Naive thymus-derived CD8-positive, alpha-beta T cell (primary cell): ENCODE data around the gene SYTL1. TPM values are rescaled to one million over a fixed set of nuclear protein-coding genes. Genes with fewer than 3 reads are reported as not detected.

Experiments used
- ATAC-seq, 2 donors: fragments of 150-1000 bp; cut with Tn5 transposase in 1 of 2; sonication (Bioruptor Pico), chemical (Tn5 transposase) in 1 of 2; 1 replicate in 1 of 2; 2 replicates in 1 of 2; pipeline ENCODE4 v1.10.0; 2021; ENCODE audit warnings: mild to moderate bottlenecking in 2 of 2, moderate library complexity in 2 of 2
- POLR2A ChIA-PET: fragments of 350-600 bp; sonication (Branson Sonifier 250); formaldehyde crosslinking; loops from one replicate; lab custom pipeline; 2021; ENCODE audit warnings: antibody characterized with exemption; lab: Charles Lee
- DNase-seq, 10 donors: peaks; one replicate each; pipeline versions ENCODE4 v3.0.0 to v3.0.0-alpha.2; 2020 to 2022
- H3K27ac Mint-ChIP-seq, 10 donors: one replicate each; pipeline ENCODE4 v1.8.0; 2020 to 2022; ENCODE audit warnings: mild to moderate bottlenecking in 10 of 10, mixed read lengths in 10 of 10, moderate library complexity in 4 of 10, inconsistent platforms in 1 of 10
- H3K27me3 Mint-ChIP-seq, 5 donors: one replicate each; pipeline ENCODE4 v1.8.0; 2021 to 2022; ENCODE audit warnings: mixed read lengths in 5 of 5
- H3K36me3 Mint-ChIP-seq, 3 donors: one replicate each; pipeline ENCODE4 v1.8.0; 2020 to 2022; ENCODE audit warnings: mixed read lengths in 3 of 3, mild to moderate bottlenecking in 2 of 3, inconsistent platforms in 1 of 3
- H3K4me1 Mint-ChIP-seq, 4 donors: one replicate each; pipeline ENCODE4 v1.8.0; 2021 to 2022; ENCODE audit warnings: mixed read lengths in 4 of 4
- H3K4me3 Mint-ChIP-seq, 10 donors: one replicate each; pipeline ENCODE4 v1.8.0; 2020 to 2022; ENCODE audit warnings: mild to moderate bottlenecking in 10 of 10, mixed read lengths in 10 of 10, moderate library complexity in 6 of 10, inconsistent platforms in 1 of 10
- H3K9me3 Mint-ChIP-seq, 9 donors: one replicate each; pipeline ENCODE4 v1.8.0; 2020 to 2022; ENCODE audit warnings: mixed read lengths in 9 of 9, mild to moderate bottlenecking in 3 of 9, inconsistent platforms in 1 of 9, moderate library complexity in 1 of 9
- polyA plus RNA-seq, 3 donors: library from polyadenylated mRNA; unstranded; fragments of 300-500 nt; fragmentation: Illumina TruSeq; gene quantifications; one replicate each; pipeline ENCODE4 v1.2.3, GENCODE V29; 2021
- total RNA-seq, 8 experiments: library from RNA in 2 of 8; stranded (reverse) in 2 of 8; gene quantifications; one replicate each; pipeline ENCODE4 v1.2.3 and lab custom pipeline; 2021 to 2026

SYTL1 gene
- total and polyA plus RNA-seq, 5 experiments from 2014 or later, result 74.4 to 135 (median 92.3) TPM

DNA sequence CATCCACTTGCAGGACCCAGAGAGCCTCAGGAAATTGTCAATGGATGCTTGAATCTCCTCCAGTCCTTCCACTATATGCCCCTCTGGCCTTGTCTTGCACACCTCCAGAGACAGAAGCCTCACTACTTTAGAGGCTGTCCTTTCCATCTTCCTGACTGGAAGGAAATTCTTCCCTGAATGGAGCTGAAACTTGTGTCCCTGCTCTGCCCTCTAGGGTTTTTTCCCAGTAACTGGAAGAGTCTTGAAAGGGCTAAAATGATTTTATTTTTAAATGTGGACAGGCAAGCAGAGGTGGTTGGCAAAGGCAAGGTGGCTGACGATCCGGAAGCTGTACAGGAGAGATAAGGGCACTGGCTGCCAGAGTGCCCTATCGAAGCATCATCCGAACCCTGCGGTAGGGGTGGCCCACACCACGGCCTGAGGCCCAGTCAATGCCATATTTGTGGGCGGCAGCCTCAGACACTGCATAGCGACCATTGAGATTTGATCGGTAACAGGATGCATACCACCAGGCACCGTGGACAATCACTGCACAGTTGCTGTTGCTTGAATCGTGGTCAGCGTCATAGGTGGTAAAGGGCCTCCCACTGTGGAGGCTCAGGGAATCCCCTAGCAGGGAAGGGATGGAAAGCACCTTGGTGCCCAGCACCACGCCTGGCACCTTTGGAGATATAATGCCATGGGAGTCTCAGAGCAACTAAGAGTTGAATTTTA, 27.2 kb downstream of the SYTL1 start:
- peak overlapping the region in 2 of 10 donors; percentile 22 to 35 for H3K27ac Mint-ChIP-seq
- DNase-seq (no peak), ATAC-seq (peak in 1 of 2 donors; percentile 20)
- H3K4me1 Mint-ChIP-seq, result peaks cover 14 to 47% (median 37%) of the 10 kb centered on the region in 4 donors
- H3K36me3 Mint-ChIP-seq, result no peaks in the 10 kb centered on the region
- no peaks in the 10 kb centered on the region for H3K27me3 Mint-ChIP-seq
- POLR2A ChIA-PET, result interaction anchor here (2.2 kb wide), 1 partner anchor 11 kb away, joined by 9 read pairs; no protein-coding TSS in a partner anchor
- no peaks in the 10 kb centered on the region for H3K9me3 Mint-ChIP-seq
- H3K4me3 Mint-ChIP-seq, result peak overlapping the region in 2 of 10 donors; percentile 32 to 51

DNA sequence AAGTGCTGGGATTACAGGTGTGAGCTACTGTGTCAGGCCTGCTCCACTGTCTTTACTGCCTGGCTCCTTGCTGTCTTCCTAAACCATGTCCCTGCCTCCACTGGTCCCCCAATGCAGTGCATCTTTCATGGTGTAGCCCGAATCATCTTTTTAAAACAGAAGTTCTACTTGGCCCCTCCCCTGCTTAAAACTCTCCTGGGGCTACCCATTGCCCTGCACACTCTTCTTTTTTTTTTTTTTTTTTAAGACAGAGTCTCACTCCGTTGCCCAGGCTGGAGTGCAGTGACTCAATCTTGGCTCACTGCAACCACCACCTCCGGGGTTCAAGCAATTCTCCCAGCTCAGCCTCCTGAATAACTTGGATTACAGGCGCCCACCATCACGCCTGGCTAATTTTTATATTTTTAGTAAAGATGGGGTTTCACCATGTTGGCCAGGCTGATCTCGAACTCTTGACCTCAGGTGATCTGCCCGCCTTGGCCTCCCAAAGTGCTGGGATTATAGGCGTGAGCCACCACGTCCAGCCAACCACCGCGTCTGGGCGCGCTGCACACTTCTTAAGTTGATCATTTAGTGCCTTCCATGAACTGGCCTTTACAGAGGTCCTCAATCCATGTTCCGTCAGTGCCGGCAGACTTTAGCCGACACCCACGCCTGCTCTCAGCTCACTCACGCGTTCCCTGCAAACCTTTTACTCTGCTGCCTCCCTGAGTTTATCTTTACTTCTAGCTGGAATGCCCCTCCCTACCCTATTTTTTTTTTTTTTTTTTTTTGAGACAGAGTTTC, 30.4 kb downstream of the SYTL1 start:
- DNase-seq, result no peak
- peak overlapping the region in 1 of 10 donors; percentile 36 for H3K4me3 Mint-ChIP-seq
- no peaks in the 10 kb centered on the region for H3K36me3 Mint-ChIP-seq
- peaks cover 2 to 25% (median 14%) of the 10 kb centered on the region in 4 donors for H3K4me1 Mint-ChIP-seq
- ATAC-seq, result no peak
- no peaks in the 10 kb centered on the region for H3K27me3 Mint-ChIP-seq
- H3K9me3 Mint-ChIP-seq, result no peaks in the 10 kb centered on the region
- POLR2A ChIA-PET, result no interaction called here
- peak overlapping the region in 1 of 10 donors; percentile 51 for H3K27ac Mint-ChIP-seq

- POLR2A ChIA-PET, result no interaction called here
Measured at GRCh38 chr1:27372808-27373690, 31.2 kb downstream of the SYTL1 start.

GRCh38 chr1:27374362-27375086, 32.7 kb downstream of the SYTL1 start, which contains the start of gene FCN3:
Gene FCN3, minus strand, starts transcription at chr1:27374824. Its CDS starts 6 bp downstream, at chr1:27374818.
- H3K27me3 Mint-ChIP-seq, result no peaks in the 10 kb centered on the region
- peak within 1 kb of the TSS in 1 of 10 donors; percentile 59 for H3K27ac Mint-ChIP-seq
- no peak for ATAC-seq
- no peak within 1 kb of the TSS for H3K4me3 Mint-ChIP-seq
- no peaks in the 10 kb centered on the region for H3K36me3 Mint-ChIP-seq
- H3K4me1 Mint-ChIP-seq, result peaks cover 2 to 12% (median 4%) of the 10 kb centered on the region in 4 donors
- DNase-seq, result no peak
- H3K9me3 Mint-ChIP-seq, result no peaks in the 10 kb centered on the region
- POLR2A ChIA-PET, result no interaction called here

More at GRCh38 chr1:27372808-27373690, 31.2 kb downstream of the SYTL1 start:
- Mint-ChIP-seq H3K9me3 (no peaks in the 10 kb centered on the region), H3K27ac (peak overlapping the region in 2 of 10 donors; percentile 51 to 59), H3K36me3 (no peaks in the 10 kb centered on the region), H3K4me3 (no peak overlapping the region), H3K4me1 (peaks cover 2 to 20% (median 10%) of the 10 kb centered on the region in 4 donors), H3K27me3 (no peaks in the 10 kb centered on the region)
- no peak for ATAC-seq
- no peak for DNase-seq

- no peaks in the 10 kb centered on the region for H3K9me3 Mint-ChIP-seq
- H3K4me3 Mint-ChIP-seq, result no peak overlapping the region
- H3K4me1 Mint-ChIP-seq, result peaks cover 0 to 5% (median under 1%) of the 10 kb centered on the region in 4 donors
- POLR2A ChIA-PET, result interaction anchor here (0.5 to 1.0 kb wide), 2 partner anchors 11 to 46 kb away, joined by 3 read pairs; no protein-coding TSS in a partner anchor
- no peaks in the 10 kb centered on the region for H3K36me3 Mint-ChIP-seq
- ATAC-seq (no peak), DNase-seq (no peak)
- H3K27ac Mint-ChIP-seq, result no peak overlapping the region
- peaks cover 0 to 5% (median 2%) of the 10 kb centered on the region in 5 donors for H3K27me3 Mint-ChIP-seq
Measured at GRCh38 chr1:27377760-27378495, 36.1 kb downstream of the SYTL1 start.

- no peak overlapping the region for H3K4me3 Mint-ChIP-seq
- no peak for DNase-seq
- H3K36me3 Mint-ChIP-seq, result no peaks in the 10 kb centered on the region
- peaks cover 0 to 5% (median under 1%) of the 10 kb centered on the region in 4 donors for H3K4me1 Mint-ChIP-seq
- H3K27me3 Mint-ChIP-seq, result peaks cover 0 to 5% (median 3%) of the 10 kb centered on the region in 5 donors
- POLR2A ChIA-PET, result no interaction called here
- H3K27ac Mint-ChIP-seq, result no peak overlapping the region
- H3K9me3 Mint-ChIP-seq, result no peaks in the 10 kb centered on the region
- no peak for ATAC-seq
Measured at GRCh38 chr1:27379564-27380122, 37.8 kb downstream of the SYTL1 start.

DNA sequence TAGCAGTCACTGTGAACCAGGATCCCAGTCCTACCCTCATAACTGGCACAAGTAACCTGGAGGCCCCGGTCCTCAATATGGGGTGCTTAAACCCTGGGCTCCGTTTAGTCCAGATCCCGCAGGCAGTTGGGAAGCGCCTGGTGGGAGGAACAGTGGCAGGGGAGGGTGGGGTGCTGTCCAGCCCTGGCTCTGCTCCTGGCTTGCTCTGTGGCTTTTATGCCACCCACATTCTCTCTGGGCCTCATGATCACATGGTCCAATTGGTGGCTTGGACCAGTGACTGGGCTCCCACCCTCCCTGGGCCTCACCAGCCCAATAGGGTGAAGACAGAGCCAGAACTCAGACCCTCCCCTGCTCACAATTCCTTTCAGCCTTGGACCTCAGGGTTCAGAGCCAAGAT, 38.4 kb downstream of the SYTL1 start:
- Mint-ChIP-seq H3K9me3 (no peaks in the 10 kb centered on the region), H3K36me3 (no peaks in the 10 kb centered on the region), H3K4me1 (peaks cover 0 to 5% (median under 1%) of the 10 kb centered on the region in 4 donors), H3K27me3 (peaks cover 0 to 5% (median 3%) of the 10 kb centered on the region in 5 donors), H3K4me3 (no peak overlapping the region), H3K27ac (peak overlapping the region in 1 of 10 donors; percentile 38)
- POLR2A ChIA-PET, result no interaction called here
- no peak for DNase-seq
- ATAC-seq, result no peak

- POLR2A ChIA-PET, result no interaction called here
- peaks cover 0 to 5% (median 3%) of the 10 kb centered on the region in 5 donors for H3K27me3 Mint-ChIP-seq
- H3K4me1 Mint-ChIP-seq, result peaks cover 0 to 5% (median 0%) of the 10 kb centered on the region in 4 donors
- H3K9me3 Mint-ChIP-seq, result no peaks in the 10 kb centered on the region
- DNase-seq (no peak), ATAC-seq (no peak)
- H3K36me3 Mint-ChIP-seq, result no peaks in the 10 kb centered on the region
- no peak overlapping the region for H3K4me3 Mint-ChIP-seq
- H3K27ac Mint-ChIP-seq, result peak overlapping the region in 1 of 10 donors; percentile 89
Measured at GRCh38 chr1:27380766-27381733, 39.2 kb downstream of the SYTL1 start.

- no peak for ATAC-seq
- Mint-ChIP-seq H3K27me3 (peaks cover 0 to 5% (median 3%) of the 10 kb centered on the region in 5 donors), H3K4me1 (peaks cover 0 to 5% (median 0%) of the 10 kb centered on the region in 4 donors), H3K9me3 (no peaks in the 10 kb centered on the region), H3K4me3 (no peak overlapping the region), H3K27ac (peak overlapping the region in 1 of 10 donors; percentile 0), H3K36me3 (no peaks in the 10 kb centered on the region)
- no peak for DNase-seq
- POLR2A ChIA-PET, result interaction anchor here (0.9 to 1.1 kb wide), 2 partner anchors 21 to 39 kb away, joined by 3 read pairs; no protein-coding TSS in a partner anchor
Measured at GRCh38 chr1:27381969-27382762, 40.3 kb downstream of the SYTL1 start.
